Islet of Langerhans (tissue), 1 donor: ENCODE data around the gene MICALL1.
"Not testable (repeated sequence)": the region's sequence is repeated elsewhere in the genome, so short reads cannot be mapped to it uniquely, and the experiment has no call there.

Source experiments
- FAIRE-seq: peaks from one replicate; lab custom pipeline; 2011; peaks lifted over from hg19 to GRCh38; lab: Jason Lieb, UNC

The MICALL1 gene

GRCh38 chr22:37927637-37927936 is 21.5 kb downstream of the MICALL1 start:
- FAIRE-seq, result no peak

DNA sequence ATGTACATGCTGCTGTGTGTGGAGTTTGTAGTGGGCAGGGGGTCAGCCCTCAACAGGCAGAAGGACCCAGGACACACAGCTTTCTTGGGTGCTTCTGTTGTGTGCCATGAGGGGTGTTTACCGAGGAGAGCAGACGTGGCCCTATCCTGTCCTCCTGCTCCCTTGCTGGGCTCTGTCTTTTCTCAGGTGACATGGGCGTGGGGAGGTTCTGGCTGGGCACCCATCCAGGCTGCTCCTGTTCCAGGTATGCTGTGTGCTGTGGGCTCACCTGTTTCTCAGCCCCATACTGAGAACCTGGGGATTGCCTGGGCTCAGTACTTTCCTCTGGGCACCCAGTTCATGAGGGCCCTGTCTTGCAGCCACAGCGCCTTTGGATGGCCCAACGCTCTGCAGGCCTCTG is 23.3 kb downstream of the MICALL1 start:
- FAIRE-seq, result no peak

- FAIRE-seq, result no peak
Measured at GRCh38 chr22:37930270-37930951, 24.3 kb downstream of the MICALL1 start.

DNA sequence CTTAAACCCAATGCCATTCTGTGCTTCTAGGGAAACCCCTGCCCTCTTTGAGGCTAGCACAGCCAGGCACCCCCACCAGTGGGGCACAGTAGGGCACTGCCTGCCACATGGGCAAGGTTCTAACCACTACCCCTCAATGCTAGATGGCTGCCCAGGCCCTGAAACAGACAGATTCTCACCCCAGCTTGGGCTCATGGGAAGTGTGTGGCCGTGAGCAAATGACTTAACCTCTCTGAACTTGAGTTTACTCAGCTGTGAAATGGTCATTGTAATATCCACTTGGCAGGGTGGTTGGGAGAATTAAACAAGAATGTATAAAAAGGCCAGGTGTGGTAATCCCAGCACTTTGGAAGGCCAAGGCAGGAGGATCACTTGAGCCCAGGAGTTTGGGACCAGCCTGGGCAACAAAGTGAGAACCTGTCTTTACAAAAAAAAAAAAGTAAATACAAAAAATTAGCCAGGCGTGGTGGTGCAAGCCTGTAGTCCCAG is 24.9 kb downstream of the MICALL1 start:
- no peak for FAIRE-seq

- FAIRE-seq, result no peak
Measured at GRCh38 chr22:37931893-37932389, 25.8 kb downstream of the MICALL1 start.

GRCh38 chr22:37932401-37932800 is 26.3 kb downstream of the MICALL1 start:
- FAIRE-seq, result no peak

DNA sequence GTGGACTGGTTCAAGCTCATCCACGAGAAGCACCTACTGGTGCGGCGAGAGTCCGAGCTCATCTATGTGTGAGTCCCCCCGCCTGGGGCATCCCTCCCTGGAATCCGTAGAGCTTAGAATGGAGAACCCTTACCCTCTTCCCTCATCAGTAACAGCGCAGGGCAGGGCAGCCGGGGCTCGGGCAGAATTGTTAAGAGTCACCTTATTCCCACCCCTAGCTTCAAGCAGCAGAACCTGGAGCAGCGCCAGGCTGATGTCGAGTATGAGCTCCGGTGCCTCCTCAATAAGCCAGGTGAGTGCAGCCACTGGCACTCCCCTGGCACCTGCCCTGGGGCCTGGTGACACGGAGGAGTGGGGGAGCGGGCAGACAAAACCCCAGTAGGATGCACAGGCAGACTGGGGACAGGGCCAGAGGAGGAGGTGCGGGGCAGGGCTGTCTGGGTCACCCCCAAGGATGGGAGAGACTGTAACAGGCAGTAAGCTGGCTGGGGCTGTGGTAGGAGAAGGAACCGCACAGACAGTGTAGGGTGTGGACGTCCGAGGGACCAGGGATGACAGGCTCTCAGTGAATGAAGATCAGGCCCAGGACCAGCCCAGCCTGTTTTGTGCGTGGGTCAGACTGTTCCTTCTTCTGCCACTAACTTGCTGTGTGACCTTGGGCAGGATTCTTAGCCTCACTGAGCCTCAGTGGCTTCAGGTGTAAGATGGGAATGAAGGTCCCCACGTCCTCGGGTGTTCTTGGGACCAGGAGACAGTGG is 26.9 kb downstream of the MICALL1 start:
- FAIRE-seq, result no peak

DNA sequence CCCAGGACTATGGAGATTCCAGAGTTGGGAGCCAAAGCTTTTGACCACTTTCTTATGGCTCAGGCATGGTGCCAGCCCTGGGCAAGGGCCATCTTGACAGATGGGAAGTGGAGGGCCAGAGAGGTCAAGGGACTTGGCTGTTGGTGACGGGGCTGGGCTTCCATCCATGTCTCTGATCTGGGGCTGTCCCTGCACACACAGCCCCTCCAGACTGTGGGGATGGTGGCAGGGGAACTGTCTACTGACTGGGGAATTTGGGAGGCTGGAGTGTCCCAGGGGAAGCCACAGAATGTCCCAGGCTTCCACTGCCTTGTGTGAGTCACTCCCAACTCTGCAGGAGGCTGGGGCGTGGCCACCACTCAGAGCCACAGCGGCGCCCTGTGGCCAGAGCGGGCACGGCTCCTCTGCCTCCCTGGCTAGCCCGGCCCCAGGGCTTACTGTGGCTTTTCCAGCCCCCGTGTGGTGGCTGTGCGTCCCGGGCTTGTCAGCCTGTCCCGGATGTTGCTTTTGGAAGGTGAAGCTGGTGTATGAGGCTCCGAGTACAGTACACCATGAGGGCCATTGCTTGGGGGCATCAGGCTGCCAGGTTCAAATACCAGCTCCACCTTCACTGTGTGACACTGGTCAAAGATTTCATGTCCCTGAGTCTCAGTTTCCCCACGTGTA is 27.7 kb downstream of the MICALL1 start:
- FAIRE-seq, result no peak

- no peak for FAIRE-seq
Measured at GRCh38 chr22:37940698-37941376, 34.7 kb downstream of the MICALL1 start.

DNA sequence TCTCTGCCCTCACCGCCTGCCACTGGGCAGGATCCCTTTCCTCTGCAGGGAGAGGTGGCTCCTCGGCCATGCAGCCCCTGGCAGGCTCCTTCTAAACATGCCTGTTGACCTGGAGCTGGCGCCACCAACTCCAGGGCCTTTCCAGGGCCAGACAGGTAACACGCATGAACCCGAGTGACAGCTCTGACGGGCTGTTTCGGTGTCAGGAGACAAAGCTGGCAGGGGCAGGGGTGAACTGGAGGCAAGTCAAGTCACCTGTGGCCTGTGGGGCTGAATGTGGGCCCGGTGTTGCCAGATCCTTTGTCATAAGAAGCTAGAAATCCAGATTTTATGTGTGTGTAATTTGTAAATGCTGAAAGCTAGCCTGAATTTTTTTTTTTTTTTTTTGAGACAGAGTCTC is 36.0 kb downstream of the MICALL1 start:
- FAIRE-seq, result no peak

DNA sequence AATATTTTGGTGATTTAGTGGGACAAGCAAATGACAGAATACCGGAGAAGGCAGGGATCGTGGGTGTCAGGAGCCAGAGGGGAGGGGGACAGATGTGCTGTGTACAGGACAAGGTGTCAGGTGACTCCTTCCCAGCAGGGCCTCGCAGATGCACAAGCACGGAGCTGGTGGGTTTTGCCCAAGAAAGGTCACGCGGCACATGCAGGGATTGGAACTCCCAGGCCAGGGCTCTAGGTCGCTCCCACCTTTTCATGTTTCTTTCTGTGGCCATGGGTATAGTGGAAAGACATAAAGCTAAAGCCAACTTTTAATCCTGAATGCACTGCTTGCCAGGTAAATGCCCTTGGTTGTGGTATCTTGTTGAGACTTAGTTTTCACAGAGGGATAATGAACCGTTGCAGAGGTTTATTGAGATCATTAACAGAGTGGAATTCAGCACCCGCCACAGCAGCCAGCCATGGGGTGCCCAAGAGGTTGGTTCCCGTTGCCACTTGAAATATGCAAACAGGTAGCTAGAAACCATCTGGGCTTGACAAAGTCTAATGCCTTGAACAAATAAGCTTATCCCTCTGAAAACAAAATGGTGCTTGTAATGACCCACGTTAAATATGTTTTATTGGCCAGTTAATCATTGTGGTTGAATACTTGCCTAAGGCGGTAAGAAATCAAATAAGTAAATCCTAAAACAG is 37.2 kb downstream of the MICALL1 start:
- FAIRE-seq, result no peak

- FAIRE-seq, result no peak
Measured at GRCh38 chr22:37943825-37944198, 37.7 kb downstream of the MICALL1 start.

- not testable (repeated sequence) for FAIRE-seq
Measured at GRCh38 chr22:37944423-37944822, 38.3 kb downstream of the MICALL1 start.

- not testable (repeated sequence) for FAIRE-seq
Measured at GRCh38 chr22:37947142-37947795, 41.2 kb downstream of the MICALL1 start.

- FAIRE-seq, result no peak
Measured at GRCh38 chr22:37951305-37951704, 45.2 kb downstream of the MICALL1 start.

GRCh38 chr22:37952629-37953028 is 46.5 kb downstream of the MICALL1 start:
- FAIRE-seq, result not testable (repeated sequence)

DNA sequence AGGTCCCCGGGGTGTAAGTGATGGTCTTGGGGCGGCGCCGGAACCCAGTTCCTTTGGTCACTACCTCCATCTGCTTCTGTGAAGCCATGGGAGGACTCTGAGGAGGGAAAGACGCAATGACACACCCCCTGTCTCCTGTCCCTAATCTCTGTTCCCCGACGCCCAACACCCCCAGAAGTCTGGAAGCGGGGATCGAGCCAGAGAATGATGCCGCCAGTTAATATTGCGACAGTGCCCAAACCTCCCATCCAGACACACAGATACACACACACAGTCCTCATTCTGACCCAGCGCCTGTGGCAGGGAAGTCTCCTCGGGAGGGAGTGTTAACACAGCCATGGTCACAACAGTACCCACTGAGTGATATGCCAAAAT is 47.0 kb downstream of the MICALL1 start:
- no peak for FAIRE-seq

DNA sequence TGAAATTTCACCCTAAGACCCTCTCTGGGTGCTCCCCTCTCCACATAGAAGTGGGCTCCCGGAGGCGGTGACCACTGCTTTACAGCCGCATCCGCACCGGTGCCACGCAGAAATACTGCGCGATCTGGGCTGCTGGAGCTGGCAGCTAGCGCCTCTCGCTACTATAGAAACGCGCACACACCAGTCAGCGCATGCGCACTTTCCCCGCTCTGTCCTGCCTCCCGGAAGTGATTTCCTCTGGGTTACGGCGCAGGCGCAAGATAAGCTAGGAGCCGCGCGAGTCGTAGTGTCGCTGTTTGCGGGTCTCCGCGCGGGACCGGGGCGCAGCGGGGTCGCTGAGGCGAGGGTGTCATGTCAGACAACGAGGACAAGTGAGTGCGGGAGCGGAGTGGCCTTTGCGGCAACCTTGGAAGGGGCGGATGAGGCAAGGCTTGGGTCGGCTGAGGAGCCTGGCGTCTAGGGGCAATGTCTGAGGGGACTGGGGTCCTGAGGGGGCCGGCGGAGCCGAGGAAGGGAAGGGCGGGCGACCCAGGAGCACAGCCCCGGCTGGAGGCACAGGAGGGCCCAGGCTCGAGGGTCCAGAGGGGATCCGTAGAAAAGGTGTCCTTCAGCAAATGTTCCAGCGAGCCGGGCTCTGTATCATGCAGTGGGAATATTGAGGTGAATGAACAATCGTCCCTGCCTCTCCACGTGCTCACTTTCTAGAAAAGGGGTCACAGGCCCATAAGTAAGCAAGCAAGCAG is 47.5 kb downstream of the MICALL1 start, which contains the start of the genes C22orf23 and POLR2F:
Gene C22orf23, minus strand, starts transcription at position 165 of the 743 bp plus-strand sequence. CDS start 452 bp downstream, outside the sequence.
Gene POLR2F, plus strand, starts transcription at position 263 of the 743 bp plus-strand sequence. Its CDS starts 89 bp downstream, at position 352.
- FAIRE-seq, result peak; percentile 87

GRCh38 chr22:37954686-37955085 is 48.6 kb downstream of the MICALL1 start:
- FAIRE-seq, result no peak

GRCh38 chr22:37955825-37956397 is 49.8 kb downstream of the MICALL1 start:
- FAIRE-seq, result not testable (repeated sequence)
